Testis (tissue), 3 donors: Measurements from ENCODE around the gene FMNL2. TPM values are rescaled to one million over a fixed set of nuclear protein-coding genes. Genes with fewer than 3 reads are reported as not detected.

Source experiments
- DNase-seq: peaks from one replicate; pipeline ENCODE4 v3.0.0-alpha.2; 2019
- H3K27ac ChIP-seq, 2 donors: fragments of 200-600 bp; sonication (generic); one replicate each; pipeline ENCODE4 v1.5.1; 2019
- H3K27me3 ChIP-seq: fragments of 200-600 bp; sonication (generic); one replicate; pipeline ENCODE4 v1.5.1; 2019
- H3K36me3 ChIP-seq: fragments of 200-600 bp; sonication (generic); one replicate; pipeline ENCODE4 v1.5.1; 2017; ENCODE audit warnings: low read depth; ENCODE audit errors: missing control alignments
- H3K4me1 ChIP-seq: fragments of 200-600 bp; sonication (generic); one replicate; pipeline ENCODE4 v1.5.1; 2019
- H3K4me3 ChIP-seq, 2 donors: fragments of 200-600 bp; sonication (generic); one replicate each; pipeline ENCODE4 v1.5.1; 2017 to 2019
- H3K9me3 ChIP-seq: fragments of 200-600 bp; sonication (generic); one replicate; pipeline ENCODE4 v1.5.1; 2017
- POLR2A ChIP-seq: fragments of 450-650 bp; IDR thresholded peaks from one replicate; pipeline ENCODE4 v1.6.1; 2017; ENCODE audit warnings: antibody characterized with exemption, mild to moderate bottlenecking, moderate library complexity
- WGBS, 2 donors: methylation state at CpG; one replicate each; pipeline ENCODE4 v1.1.5; 2018; 5-methylcytosine and 5-hydroxymethylcytosine counted together
- intact Hi-C: fragments of 100-400 bp; cut with DNase I; formaldehyde crosslinking; loops from one replicate; pipeline ENCODE4 v1.15.1; 2023; ENCODE audit warnings: low total_unique reads
- polyA plus RNA-seq: library from polyadenylated mRNA; stranded (reverse); fragments of 350-450 nt; fragmentation: Illumina TruSeq; extraction: RNeasy Lipid Tissue Mini Kit (QIAGEN cat#74804); gene quantifications from one replicate; pipeline ENCODE4 v1.2.3, GENCODE V29; 2014; ENCODE audit warnings: low read depth, low replicate concordance; ENCODE audit not compliant: insufficient read depth
- total RNA-seq, 2 donors: library from RNA; depleted of rRNA; stranded (reverse); fragments of >200 nt; gene quantifications; one replicate each; pipeline ENCODE4 v1.2.3, GENCODE V29; 2016
- TF ChIP-seq, protein P1 (sequence below), 3 experiments: fragments of 450-650 bp in 2 of 3; fragments of 200-600 bp in 1 of 3; sonication (generic) in 1 of 3; IDR thresholded peaks; one replicate each; pipeline ENCODE4 v1.5.1; 2016 to 2019; ENCODE audit warnings: antibody characterized with exemption in 3 of 3, mild to moderate bottlenecking in 2 of 3, moderate library complexity in 1 of 3

FMNL2 gene
- total and polyA plus RNA-seq, 3 donors from 2014 or later: 15.4 to 19.8 (median 16.8) TPM

DNA sequence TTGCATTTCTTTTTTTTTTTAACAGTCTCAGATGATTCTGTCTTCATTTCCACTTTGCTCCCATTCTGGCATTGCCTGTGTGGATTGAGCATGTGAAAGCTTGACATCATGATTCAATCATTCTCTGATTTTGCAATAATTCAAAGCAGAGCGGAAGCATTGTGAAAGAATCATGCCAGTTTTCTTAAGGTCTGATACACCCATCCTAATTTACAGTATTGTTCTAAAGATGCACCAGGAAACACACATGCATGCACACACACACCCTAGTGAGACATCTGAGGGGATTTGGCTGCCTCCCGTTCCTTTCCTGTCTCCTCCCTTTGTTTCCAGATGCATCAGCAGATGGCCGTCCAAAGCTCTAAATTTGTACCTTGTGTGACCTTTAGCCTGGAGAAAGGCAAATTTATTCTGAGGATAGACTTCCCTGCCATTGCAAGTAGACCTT, 97.3 kb downstream of the FMNL2 start:
- H3K36me3 ChIP-seq: no peaks in the 10 kb centered on the region
- H3K9me3 ChIP-seq: no peaks in the 10 kb centered on the region
- WGBS, 2 donors: 38 to 51% methylated on average over 3 of the region's 3 CpGs
- intact Hi-C loops: no loop called here
- no peaks in the 10 kb centered on the region for H3K27me3 ChIP-seq
- H3K4me1 ChIP-seq: peaks cover 8% of the 10 kb centered on the region
- H3K4me3 ChIP-seq: no peak overlapping the region
- TF ChIP-seq, protein P1, sequence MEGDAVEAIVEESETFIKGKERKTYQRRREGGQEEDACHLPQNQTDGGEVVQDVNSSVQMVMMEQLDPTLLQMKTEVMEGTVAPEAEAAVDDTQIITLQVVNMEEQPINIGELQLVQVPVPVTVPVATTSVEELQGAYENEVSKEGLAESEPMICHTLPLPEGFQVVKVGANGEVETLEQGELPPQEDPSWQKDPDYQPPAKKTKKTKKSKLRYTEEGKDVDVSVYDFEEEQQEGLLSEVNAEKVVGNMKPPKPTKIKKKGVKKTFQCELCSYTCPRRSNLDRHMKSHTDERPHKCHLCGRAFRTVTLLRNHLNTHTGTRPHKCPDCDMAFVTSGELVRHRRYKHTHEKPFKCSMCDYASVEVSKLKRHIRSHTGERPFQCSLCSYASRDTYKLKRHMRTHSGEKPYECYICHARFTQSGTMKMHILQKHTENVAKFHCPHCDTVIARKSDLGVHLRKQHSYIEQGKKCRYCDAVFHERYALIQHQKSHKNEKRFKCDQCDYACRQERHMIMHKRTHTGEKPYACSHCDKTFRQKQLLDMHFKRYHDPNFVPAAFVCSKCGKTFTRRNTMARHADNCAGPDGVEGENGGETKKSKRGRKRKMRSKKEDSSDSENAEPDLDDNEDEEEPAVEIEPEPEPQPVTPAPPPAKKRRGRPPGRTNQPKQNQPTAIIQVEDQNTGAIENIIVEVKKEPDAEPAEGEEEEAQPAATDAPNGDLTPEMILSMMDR (IDR thresholded peaks at IDR 0.05): no peak
- TF ChIP-seq POLR2A: no peak
- no peak for DNase-seq
- peak overlapping the region in 1 of 2 donors; percentile 6 for H3K27ac ChIP-seq

DNA sequence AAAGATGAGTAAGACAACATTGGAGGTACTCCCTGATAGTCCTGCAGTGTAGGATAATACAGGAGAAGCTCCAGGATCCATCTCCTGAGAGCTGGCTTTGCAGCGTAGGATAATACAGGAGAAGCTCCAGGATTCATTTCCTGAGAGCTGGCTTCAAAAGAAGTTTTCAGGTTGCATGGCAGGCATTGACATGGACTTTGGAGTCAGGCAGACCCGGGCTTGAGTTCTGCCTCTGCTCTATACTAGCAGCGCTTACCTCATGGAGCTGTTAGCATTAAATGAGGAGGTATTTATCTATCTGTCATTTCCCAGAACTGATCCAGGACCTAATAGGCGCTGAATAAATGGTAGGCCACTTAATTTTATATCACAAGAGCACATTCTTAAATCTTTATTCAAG, 97.8 kb downstream of the FMNL2 start:
- 86 to 89% methylated on average over 4 of the region's 4 CpGs for WGBS, 2 donors
- Histone ChIP-seq H3K4me1 (peaks cover 8% of the 10 kb centered on the region), H3K4me3 (no peak overlapping the region), H3K36me3 (no peaks in the 10 kb centered on the region), H3K27me3 (no peaks in the 10 kb centered on the region), H3K27ac (peak overlapping the region in 1 of 2 donors; percentile 6), H3K9me3 (no peaks in the 10 kb centered on the region)
- DNase-seq: no peak
- TF ChIP-seq, protein P1 (IDR thresholded peaks at IDR 0.05): no peak
- no peak for TF ChIP-seq POLR2A
- intact Hi-C loops: no loop called here

DNA sequence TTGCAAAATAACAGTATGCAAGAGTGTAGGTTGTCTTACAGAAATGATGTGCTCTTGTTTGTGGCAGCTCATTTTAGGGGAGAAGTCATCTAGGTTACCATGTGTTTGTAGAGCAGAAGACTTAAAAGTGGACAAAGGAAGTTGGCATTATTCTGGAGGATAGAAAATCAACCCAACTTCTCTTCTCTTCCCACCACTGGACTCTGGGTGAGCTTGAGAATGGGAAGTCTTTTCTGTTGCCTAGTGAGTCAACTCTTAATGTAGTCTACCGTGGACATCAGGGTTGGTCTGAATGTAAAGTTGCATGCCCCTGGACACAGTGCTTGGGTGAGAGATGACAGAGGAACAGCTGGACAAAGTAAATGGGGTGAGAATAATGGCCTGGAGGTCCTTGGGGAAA, 98.3 kb downstream of the FMNL2 start:
- Histone ChIP-seq H3K27ac (no peak overlapping the region), H3K9me3 (no peaks in the 10 kb centered on the region), H3K27me3 (no peaks in the 10 kb centered on the region), H3K4me3 (no peak overlapping the region), H3K36me3 (no peaks in the 10 kb centered on the region), H3K4me1 (peaks cover 8% of the 10 kb centered on the region)
- WGBS, 2 donors: 92 to 100% methylated on average over 1 of the region's 1 CpG
- DNase-seq: no peak
- intact Hi-C loops: no loop called here
- TF ChIP-seq POLR2A: no peak
- TF ChIP-seq, protein P1 (IDR thresholded peaks at IDR 0.05): no peak

DNA sequence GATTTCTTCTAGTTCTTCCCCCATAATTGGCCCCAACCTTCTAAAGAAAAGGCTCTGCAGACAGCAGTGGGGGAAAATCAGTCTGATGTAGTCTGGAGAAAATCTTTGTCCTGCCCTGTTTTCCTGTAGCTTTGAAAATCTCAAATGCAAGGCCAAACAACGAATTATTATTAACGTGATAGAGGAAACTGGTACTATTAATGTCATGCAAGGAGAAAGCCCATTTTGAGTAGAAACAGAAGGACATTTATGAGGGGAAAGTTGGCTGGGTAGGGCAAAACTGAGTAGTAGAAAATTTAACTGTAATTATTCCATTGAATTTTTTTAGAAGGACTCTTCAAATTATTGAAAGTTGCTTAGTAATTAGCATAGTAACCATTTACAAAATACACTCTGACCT, 98.8 kb downstream of the FMNL2 start:
- peaks cover 8% of the 10 kb centered on the region for H3K4me1 ChIP-seq
- no peaks in the 10 kb centered on the region for H3K36me3 ChIP-seq
- H3K4me3 ChIP-seq: no peak overlapping the region
- intact Hi-C loops: no loop called here
- 20 to 38% methylated on average over 2 of the region's 2 CpGs for WGBS, 2 donors
- H3K27me3 ChIP-seq: no peaks in the 10 kb centered on the region
- H3K27ac ChIP-seq: no peak overlapping the region
- TF ChIP-seq POLR2A: no peak
- TF ChIP-seq, protein P1 (IDR thresholded peaks at IDR 0.05): no peak
- no peaks in the 10 kb centered on the region for H3K9me3 ChIP-seq
- no peak for DNase-seq

DNA sequence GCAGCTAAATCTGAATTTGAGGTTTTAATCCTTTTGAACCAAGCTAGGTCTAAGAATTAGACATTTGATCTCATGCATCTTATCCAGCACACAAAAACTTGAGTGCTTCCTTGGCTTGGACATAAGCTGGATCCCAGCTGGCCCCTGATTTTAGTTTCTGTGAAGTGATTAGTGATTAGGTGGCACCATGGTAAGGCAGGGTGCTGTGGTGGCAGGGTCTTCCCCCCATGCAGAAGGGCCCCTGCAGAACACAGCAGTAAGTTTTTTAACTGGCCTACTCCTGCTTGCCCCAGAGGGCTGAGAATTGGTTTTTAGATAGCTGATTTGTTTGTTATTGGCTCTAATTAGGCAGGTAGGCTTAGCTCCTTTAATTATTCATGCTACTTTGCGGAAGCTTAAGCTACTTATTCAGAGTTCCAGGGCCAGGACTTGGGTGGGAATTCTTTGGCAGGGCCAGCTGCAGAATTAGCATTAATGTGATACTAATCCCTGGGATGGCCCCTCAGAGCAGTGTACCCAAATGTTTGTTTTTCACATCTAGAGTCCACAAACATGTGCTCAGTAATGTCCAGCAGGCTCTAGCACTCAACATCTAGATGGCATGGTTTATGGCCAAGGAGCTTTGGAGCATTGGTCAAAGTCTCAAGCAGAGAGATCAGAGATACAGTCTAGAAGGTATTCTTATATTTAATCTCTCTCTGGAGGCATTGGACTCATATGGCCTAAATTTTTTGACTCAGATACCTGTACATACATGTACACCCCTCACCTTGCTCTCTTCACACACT, 99.6 kb downstream of the FMNL2 start:
- no peaks in the 10 kb centered on the region for H3K27me3 ChIP-seq
- no peak for TF ChIP-seq POLR2A
- TF ChIP-seq, protein P1 (IDR thresholded peaks at IDR 0.05): no peak
- no peak overlapping the region for H3K4me3 ChIP-seq
- 94 to 95% methylated on average over 1 of the region's 1 CpG for WGBS, 2 donors
- no peak overlapping the region for H3K27ac ChIP-seq
- intact Hi-C loops: no loop called here
- no peaks in the 10 kb centered on the region for H3K36me3 ChIP-seq
- peaks cover 8% of the 10 kb centered on the region for H3K4me1 ChIP-seq
- H3K9me3 ChIP-seq: no peaks in the 10 kb centered on the region
- DNase-seq: no peak
